Thymus (tissue), 14 donors: ENCODE results near the gene SASH1. TPM values are rescaled to one million over a fixed set of nuclear protein-coding genes. Genes with fewer than 3 reads are reported as not detected.

Experiments
- DNase-seq, 9 donors: peaks; one replicate each; pipeline ENCODE4 v3.0.0-alpha.2; 2013; ENCODE audit warnings: low spot score in 9 of 9, low read depth in 6 of 9, missing footprints in 1 of 9
- H3K27ac ChIP-seq, 2 donors: one replicate each; pipeline ENCODE4 v1.5.1; 2013; ENCODE audit warnings: control low read depth in 1 of 2, low read depth in 1 of 2, low read length in 1 of 2, mild to moderate bottlenecking in 1 of 2, moderate library complexity in 1 of 2
- H3K27me3 ChIP-seq, 2 donors: one replicate each; pipeline ENCODE4 v1.5.1; 2013; ENCODE audit warnings: low read length in 1 of 2; ENCODE audit not compliant: control insufficient read depth in 2 of 2, insufficient read depth in 1 of 2
- H3K36me3 ChIP-seq, 2 donors: one replicate each; pipeline ENCODE4 v1.5.1; 2013; ENCODE audit warnings: low read length in 1 of 2, mild to moderate bottlenecking in 1 of 2, moderate library complexity in 1 of 2; ENCODE audit not compliant: control insufficient read depth in 2 of 2, insufficient read depth in 2 of 2
- H3K4me1 ChIP-seq, 2 donors: one replicate each; pipeline ENCODE4 v1.5.1; 2013; ENCODE audit warnings: low read length in 2 of 2; ENCODE audit not compliant: control insufficient read depth in 2 of 2, insufficient read depth in 2 of 2
- H3K4me3 ChIP-seq, 2 donors: one replicate each; pipeline ENCODE4 v1.5.1; 2013; ENCODE audit warnings: low read length in 2 of 2, control low read depth in 1 of 2, mild to moderate bottlenecking in 1 of 2
- H3K9me3 ChIP-seq, 2 donors: one replicate each; pipeline ENCODE4 v1.5.1; 2013; ENCODE audit warnings: low read length in 1 of 2, mild to moderate bottlenecking in 1 of 2; ENCODE audit not compliant: control insufficient read depth in 2 of 2, insufficient read depth in 1 of 2
- WGBS: extraction: QIAGEN DNeasy Blood & Tissue Kit; methylation state at CpG from one replicate; pipeline ENCODE4 v1.1.7; 2013; 5-methylcytosine and 5-hydroxymethylcytosine counted together
- long read RNA-seq, 10 donors: transcript quantifications; one replicate each; lab custom pipeline, GENCODE V29; 2026
- polyA plus RNA-seq: library from polyadenylated mRNA; stranded (reverse); fragments of 200-250 nt; gene quantifications from one replicate; pipeline ENCODE4 v1.2.3, GENCODE V29; 2013
- total RNA-seq: library from RNA; stranded (reverse); fragments of 120-200 nt; gene quantifications from one replicate; pipeline ENCODE4 v1.2.4, GENCODE V29; 2013
- donor health status: healthy.

Gene SASH1
- total RNA-seq = 3.7 TPM
- 7.0 TPM for polyA plus RNA-seq
- long read RNA-seq, donor 1 = 0 reads
- long read RNA-seq, donor 2 = 0 reads
- long read RNA-seq, donor 3 = 0 reads
- long read RNA-seq, donor 4 = 0 reads
- long read RNA-seq, donor 5 = 0 reads
- long read RNA-seq, donor 6, full-length matches to known transcripts = 1 of 1 reads
- long read RNA-seq, donor 6, partial matches to known transcripts = 0 of 1 reads
- long read RNA-seq, donor 6, other reads (novel, unspliced or antisense) = 0 of 1 reads
- long read RNA-seq, donor 7 = 0 reads
- long read RNA-seq, donor 8 = 0 reads
- long read RNA-seq, donor 9 = 0 reads
- long read RNA-seq, donor 10 = 0 reads

DNA sequence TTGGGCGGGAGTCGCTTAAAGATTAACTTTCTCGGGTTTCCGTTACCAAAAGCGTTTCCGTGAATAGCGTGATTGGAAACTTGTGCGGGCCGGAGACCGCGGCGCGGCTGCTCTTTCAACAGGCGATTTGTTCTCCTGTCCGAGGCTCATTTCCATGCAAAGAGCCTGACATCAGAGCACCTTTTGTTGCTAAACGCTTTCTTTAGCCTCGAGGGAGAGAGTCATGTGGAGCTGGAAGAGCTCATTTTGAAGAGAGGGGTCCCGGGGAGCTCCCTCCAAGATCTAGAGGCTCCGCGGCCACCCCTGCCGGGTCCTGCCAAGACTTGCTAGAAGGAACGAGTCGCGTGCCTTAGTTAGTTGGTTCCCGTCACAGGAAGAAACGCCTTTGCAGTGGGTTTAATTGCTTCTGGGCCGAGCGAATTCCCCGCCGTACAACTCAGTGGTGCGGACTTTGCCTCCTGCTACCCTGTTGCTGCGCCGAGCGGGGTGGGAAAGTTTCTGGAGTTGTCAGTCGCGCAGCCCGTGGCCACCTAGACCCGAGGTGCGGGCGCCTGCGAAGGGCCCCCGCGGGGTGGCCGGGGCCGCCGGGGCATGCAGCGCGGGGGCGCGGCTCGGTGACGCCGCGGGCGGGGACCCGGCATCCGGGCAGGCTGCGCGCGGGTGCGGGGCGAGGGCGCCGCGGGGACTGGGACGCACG, at the start of gene SASH1:
TSS of gene SASH1 (plus strand) at position 489 of the 697 bp plus-strand sequence. CDS start 230 bp downstream, outside the sequence.
- peak within 1 kb of the TSS; percentile 54 to 66 for H3K27ac ChIP-seq
- peak in 2 of 9 donors; percentile 6 to 26 for DNase-seq
- 2% methylated on average over 67 of the region's 67 CpGs for WGBS

DNA sequence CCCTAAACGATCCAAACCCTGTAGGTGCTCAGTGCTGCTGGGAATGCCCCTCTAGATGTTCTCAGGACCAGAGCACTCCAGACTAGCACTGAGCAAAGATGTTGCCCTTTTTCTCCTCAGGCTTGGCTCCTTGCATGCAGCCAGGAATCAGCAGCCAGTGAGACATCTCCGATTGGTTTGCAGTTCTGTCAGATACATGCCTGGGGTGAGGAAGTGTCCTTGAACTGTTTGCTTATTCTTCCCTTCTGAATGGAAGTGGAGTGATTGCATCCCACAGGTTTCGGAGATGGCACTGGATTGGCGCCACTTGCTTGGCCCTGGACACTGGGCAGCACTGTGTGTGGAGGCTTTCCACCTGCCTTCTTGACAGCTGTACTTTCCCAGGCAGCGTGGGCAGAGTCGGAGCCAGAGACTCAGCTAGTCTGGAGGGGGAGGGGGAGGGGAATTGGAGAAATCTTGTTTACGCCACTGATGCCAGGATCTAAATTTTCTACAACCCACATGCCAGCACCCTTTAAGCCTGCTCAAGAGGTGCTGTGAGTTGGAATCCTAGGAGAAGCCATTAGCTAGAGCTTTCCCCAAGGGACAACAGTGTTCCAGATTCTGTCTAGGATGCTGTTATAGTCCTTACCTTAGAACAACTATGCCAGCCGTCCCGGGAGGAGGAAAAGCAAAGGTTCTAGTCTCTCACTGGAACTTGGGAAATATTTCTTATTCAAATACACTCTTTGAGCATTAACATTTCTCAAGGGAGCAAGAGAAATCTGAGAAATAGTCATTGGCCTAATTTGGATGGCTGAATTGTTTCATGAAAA, 49.2 kb upstream of the SASH1 start:
- Histone ChIP-seq H3K4me1 (no peaks in the 10 kb centered on the region), H3K4me3 (no peak overlapping the region), H3K27ac (no peak overlapping the region), H3K9me3 (no peaks in the 10 kb centered on the region), H3K27me3 (no peaks in the 10 kb centered on the region), H3K36me3 (no peaks in the 10 kb centered on the region)
- WGBS = 95% methylated on average over 9 of the region's 9 CpGs
- no peak for DNase-seq

More for the DNA sequence above, at the start of gene SASH1:
- peaks cover 0 to 4% of the 10 kb centered on the region in 2 donors for H3K4me1 ChIP-seq
- H3K9me3 ChIP-seq = no peaks in the 10 kb centered on the region
- H3K27me3 ChIP-seq = peaks cover 31 to 57% of the 10 kb centered on the region in 2 donors
- H3K36me3 ChIP-seq = no peaks in the 10 kb centered on the region
- H3K4me3 ChIP-seq = peak within 1 kb of the TSS; percentile 23 to 38

DNA sequence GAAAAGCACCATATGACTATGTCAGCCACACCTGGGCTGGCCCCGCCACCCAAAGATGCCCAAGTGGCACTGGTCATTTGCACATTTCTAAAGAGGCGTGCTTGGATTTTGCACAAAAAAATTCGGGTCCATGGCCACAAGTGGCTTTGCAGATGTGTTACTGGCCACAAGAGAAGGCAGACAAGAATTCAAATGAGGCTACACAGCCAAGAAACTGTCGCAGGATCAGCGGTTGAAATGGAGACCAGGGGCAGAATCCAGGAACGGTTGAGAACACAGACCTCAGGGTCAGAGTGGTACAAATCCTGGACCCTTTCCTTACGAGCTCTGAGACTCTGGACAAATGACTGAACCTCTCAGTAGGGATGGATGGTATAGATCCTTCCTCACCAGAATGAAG, 48.6 kb upstream of the SASH1 start:
- no peaks in the 10 kb centered on the region for H3K36me3 ChIP-seq
- no peak for DNase-seq
- no peak overlapping the region for H3K27ac ChIP-seq
- H3K4me3 ChIP-seq = no peak overlapping the region
- no peaks in the 10 kb centered on the region for H3K9me3 ChIP-seq
- no peaks in the 10 kb centered on the region for H3K4me1 ChIP-seq
- WGBS = 95% methylated on average over 7 of the region's 7 CpGs
- H3K27me3 ChIP-seq = no peaks in the 10 kb centered on the region

DNA sequence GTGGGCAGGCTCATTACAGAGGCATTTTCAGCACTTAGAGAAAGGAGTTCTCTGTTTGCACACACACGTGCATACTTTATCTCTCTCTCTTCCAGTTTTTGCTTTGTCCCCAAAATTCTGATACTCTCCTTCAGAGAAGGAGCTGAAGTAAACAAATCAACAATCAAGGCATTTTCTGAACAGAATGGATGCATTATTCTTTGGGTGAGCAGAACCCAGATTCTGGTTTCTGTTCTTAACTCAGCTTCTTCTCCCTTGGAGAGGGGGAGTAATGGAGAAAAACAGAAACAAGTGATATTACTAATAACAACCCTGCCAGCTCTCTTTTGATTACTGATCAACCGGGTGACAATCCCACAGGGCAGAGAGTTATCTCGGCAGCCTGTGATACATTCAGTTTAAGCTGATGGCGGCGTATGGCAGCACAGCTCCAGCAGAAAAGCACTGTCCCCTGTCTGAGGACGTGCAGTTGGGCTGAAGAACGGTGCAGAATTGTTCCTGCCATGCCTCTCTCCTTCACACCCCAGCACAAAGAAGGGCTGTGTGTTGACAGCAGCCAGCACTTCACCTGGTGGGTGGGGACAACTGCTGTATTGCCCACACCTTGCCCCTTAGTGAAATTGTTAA, 47.3 kb upstream of the SASH1 start:
- H3K9me3 ChIP-seq = no peaks in the 10 kb centered on the region
- H3K27ac ChIP-seq = no peak overlapping the region
- H3K27me3 ChIP-seq = no peaks in the 10 kb centered on the region
- H3K36me3 ChIP-seq = no peaks in the 10 kb centered on the region
- H3K4me3 ChIP-seq = no peak overlapping the region
- no peak for DNase-seq
- 92% methylated on average over 7 of the region's 7 CpGs for WGBS
- no peaks in the 10 kb centered on the region for H3K4me1 ChIP-seq

DNA sequence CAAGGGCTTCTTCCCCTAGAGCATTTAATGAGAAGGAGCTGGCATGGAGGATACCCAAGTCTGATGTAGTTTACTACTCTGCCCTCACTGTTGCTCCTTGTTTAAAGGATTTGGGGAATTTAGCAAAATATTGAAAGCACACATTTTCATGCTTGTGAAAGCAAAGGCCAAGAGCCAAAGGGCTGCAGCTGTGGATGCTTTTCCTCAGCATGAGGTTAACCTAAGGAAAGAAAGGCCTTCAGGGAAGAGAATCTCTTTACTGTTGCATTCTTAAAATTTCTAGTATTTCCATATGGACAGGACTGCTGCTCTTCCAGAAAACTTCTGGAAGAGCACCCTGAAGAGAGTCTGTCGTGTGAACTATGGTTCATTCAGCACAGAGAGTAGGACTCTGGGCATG, 45.9 kb upstream of the SASH1 start:
- H3K36me3 ChIP-seq = no peaks in the 10 kb centered on the region
- WGBS = 90% methylated on average over 1 of the region's 1 CpG
- no peaks in the 10 kb centered on the region for H3K27me3 ChIP-seq
- no peaks in the 10 kb centered on the region for H3K9me3 ChIP-seq
- H3K4me1 ChIP-seq = no peaks in the 10 kb centered on the region
- no peak overlapping the region for H3K4me3 ChIP-seq
- no peak overlapping the region for H3K27ac ChIP-seq
- DNase-seq = no peak

DNA sequence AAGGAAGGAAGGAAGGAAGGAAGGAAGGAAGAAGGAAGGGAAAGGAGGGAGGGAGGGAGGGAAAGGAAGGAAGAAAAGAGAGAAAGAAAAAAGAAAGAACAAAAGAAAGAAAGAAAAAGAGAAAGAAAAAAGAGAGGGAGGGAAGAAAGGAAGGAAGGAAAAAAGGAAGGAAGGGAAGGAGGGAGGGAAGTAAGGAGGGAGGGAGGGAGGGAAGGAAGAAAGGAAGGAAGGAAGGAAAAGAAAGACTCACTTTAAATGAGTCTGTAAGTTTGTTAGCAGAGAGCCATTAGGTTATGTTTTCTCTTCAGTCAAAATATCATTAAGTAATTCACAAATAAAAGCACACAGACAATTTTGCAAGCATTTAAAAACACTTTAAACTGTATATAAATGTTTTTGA, 44.0 kb upstream of the SASH1 start:
- Histone ChIP-seq H3K9me3 (no peaks in the 10 kb centered on the region), H3K27me3 (no peaks in the 10 kb centered on the region), H3K4me3 (no peak overlapping the region), H3K4me1 (no peaks in the 10 kb centered on the region), H3K27ac (no peak overlapping the region), H3K36me3 (no peaks in the 10 kb centered on the region)
- DNase-seq = no peak

DNA sequence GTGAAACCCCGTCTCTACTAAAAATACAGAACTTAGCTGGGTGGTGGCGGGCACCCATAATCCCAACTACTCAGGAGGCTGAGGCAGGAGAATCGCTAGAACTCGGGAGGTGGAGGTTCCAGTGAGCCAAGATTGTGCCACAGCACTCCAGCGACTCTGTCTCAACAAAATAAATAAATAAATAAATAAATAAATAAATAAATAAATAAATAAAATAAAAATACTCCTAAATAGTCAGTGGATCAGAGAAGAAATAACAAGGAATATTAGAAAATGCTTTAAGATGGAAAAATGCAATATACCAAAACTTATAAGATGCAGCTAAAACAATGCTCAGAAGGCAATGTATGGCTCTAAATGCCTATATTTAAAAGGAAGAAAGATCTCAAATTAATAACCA, 39.0 kb upstream of the SASH1 start:
- 98% methylated on average over 5 of the region's 5 CpGs for WGBS

DNA sequence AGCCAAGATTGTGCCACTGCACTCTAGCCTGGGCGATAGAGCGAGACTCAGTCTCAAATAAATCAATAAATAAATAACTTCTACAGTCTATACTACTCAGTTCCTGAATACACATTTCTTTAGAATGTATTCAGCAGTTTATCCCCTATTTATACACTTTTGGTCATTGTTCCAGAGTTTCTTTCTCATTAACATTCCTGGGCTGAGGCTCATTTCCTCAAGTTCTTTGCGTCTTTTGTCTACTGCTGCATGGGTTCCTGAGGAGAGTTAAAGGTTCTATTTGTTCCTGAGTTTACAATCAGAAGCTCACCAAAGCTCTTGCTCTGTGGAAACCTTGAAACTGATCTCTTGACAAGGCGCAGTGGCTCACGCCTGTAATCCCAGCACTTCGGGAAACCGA, 37.7 kb upstream of the SASH1 start:
- no peak overlapping the region for H3K4me3 ChIP-seq
- DNase-seq = no peak
- no peaks in the 10 kb centered on the region for H3K36me3 ChIP-seq
- H3K9me3 ChIP-seq = no peaks in the 10 kb centered on the region
- WGBS = 98% methylated on average over 7 of the region's 7 CpGs
- H3K27ac ChIP-seq = no peak overlapping the region
- no peaks in the 10 kb centered on the region for H3K4me1 ChIP-seq
- H3K27me3 ChIP-seq = no peaks in the 10 kb centered on the region

More for the DNA sequence above, 39.0 kb upstream of the SASH1 start:
- no peaks in the 10 kb centered on the region for H3K4me1 ChIP-seq
- no peak overlapping the region for H3K4me3 ChIP-seq
- H3K27ac ChIP-seq = no peak overlapping the region
- no peak for DNase-seq
- no peaks in the 10 kb centered on the region for H3K9me3 ChIP-seq
- H3K36me3 ChIP-seq = no peaks in the 10 kb centered on the region
- no peaks in the 10 kb centered on the region for H3K27me3 ChIP-seq
